DOHH2 (cell line): ENCODE measurements around the gene UBE2D3.

ENCODE experiments used
- CTCF ChIP-seq: fragments of 200-600 bp; sonication (generic); IDR thresholded peaks from one replicate; pipeline ENCODE4 v1.5.1; 2014; ENCODE audit warnings: antibody characterized with exemption, mild to moderate bottlenecking, low read depth, low read length; ENCODE audit not compliant: poor library complexity, severe bottlenecking
- EZH2phosphoT487 ChIP-seq: fragments of 200-600 bp; sonication (generic); IDR thresholded peaks from 2 replicates; pipeline ENCODE4 v1.6.1; 2017; ENCODE audit warnings: borderline replicate concordance, mild to moderate bottlenecking, antibody characterized with exemption, low read length, moderate library complexity, mixed read lengths

GRCh38 chr4:102758241-102759160, 68.8 kb downstream of the UBE2D3 start:
- TF ChIP-seq EZH2phosphoT487 = no peak
- no peak for TF ChIP-seq CTCF
